HG02840 (cell line): ENCODE data around the gene NDUFA11.

Experiments
- ATAC-seq: cut with Tn5 transposase; IDR thresholded peaks from one replicate; pipeline ENCODE4 v1.9.1; 2021; ENCODE audit warnings: mild to moderate bottlenecking, moderate library complexity, moderate number of reproducible peaks; ENCODE audit not compliant: unreplicated experiment, low FRiP score

The NDUFA11 gene

DNA sequence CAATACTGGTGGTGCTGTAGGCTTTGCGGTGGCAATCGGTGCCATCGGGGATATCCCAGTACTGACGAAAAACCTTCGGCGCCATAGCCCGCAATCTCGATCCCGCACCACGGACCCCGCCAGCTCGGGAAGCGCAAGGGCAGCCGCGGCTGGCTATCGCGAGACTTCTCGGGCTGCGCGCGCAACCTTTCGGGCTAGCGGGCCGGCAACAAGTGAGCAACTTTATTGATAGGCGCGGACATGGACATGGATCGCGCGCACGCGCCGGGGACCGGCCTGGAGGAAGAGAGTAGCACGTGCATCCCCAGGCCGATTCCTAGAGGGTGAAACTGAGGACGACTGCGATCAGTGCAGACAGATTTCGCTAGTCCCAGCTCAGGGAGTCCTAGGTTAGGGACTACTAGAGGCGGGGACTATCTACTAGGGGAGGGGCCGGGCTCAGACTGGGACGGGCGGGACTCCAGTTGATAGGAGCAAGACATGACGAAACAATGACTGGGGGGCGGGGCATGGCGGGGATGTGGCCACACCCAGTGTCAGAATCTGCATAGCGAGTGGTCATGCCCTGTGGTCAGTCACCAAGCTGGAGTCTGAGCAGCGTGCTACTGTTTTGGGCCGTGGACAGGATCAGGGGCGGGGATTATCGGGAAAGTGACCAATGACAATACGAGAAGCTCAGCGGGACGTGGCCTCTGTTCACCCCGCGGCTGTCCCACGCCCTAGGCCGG lies at the start of gene NDUFA11:
Gene NDUFA11, minus strand, starts transcription at position 167 of the 728 bp plus-strand sequence. Its CDS starts 82 bp downstream, at position 85.
- peak; percentile 34 for ATAC-seq

GRCh38 chr19:5953030-5953589 lies 49.5 kb upstream of the NDUFA11 start:
- no peak for ATAC-seq

- no peak for ATAC-seq
These were observed 48.8 kb upstream of the NDUFA11 start for GRCh38 chr19:5952193-5953029.

DNA sequence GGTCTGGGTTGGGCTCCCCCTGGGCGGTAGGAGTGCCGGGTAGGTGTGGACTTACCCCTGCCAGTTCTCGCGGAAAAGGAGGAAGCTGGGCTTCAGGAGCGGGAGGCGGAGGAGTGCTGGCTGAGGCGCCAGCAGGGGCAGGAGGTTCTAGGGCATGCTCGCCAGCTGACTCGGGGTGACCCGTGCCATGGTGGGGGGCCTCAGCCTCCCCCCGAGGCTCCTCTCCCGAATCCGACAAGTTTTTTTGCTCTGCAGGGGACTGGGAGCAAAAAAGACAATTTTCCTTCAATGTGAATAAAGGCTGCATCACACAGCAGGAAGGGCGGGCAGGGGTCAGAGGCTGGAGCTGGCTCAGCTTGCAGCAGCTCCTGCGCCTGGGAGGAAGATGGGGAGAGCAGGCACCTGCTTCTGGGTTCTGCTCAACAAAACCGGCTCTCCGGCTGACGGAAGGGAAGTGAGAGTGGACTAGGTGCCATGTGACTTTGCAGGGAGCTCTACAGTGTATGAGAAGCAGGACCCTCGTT lies 47.8 kb upstream of the NDUFA11 start:
- ATAC-seq, result no peak

- no peak for ATAC-seq
These were observed 47.2 kb upstream of the NDUFA11 start for GRCh38 chr19:5950741-5951140.

DNA sequence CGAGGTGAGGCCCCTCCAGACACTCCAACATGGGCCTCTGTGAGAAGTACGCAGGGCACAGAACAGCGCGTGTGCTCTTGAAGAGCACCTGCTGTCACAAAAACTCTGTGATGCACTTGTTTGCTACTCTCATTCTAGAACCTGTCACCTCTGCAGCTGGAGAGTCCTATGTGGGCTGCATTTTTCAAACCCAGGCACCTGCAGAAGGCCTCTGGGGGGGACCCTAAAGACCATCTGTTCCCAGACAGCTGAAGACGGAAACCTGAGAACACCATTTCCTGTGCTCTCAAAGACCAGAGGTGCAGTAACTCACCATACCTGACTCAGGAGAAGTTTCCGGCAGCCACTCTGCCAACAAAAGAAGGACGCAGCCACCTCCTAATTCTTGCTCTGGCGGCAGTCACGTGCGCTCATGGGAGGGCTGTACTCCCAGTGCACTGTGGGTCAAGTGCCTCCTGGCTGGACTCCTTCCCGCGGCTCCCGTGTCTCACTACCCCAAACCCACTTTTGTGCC lies 46.3 kb upstream of the NDUFA11 start:
- ATAC-seq, result no peak

- ATAC-seq, result no peak
These were observed 45.4 kb upstream of the NDUFA11 start for GRCh38 chr19:5948752-5949564.

DNA sequence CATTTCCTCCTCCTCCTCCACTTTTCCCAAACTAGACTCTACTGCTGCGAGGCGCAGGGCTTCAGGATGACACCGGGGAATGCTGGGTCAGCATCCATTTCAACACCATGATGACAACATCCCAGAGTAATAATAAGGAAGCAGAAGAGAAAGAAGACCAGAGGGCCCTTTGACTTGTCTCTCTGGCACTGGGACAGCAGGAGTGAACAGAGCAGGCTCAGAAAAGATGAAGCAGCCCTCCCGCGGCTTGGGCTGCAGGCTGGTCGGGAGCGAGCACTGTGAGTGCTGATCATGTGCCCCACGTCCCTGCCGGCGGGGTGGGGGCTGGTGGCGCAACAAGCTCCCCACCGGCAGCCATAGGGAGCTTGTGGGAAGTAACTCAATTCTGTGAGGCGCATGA lies 43.8 kb upstream of the NDUFA11 start:
- ATAC-seq, result no peak

DNA sequence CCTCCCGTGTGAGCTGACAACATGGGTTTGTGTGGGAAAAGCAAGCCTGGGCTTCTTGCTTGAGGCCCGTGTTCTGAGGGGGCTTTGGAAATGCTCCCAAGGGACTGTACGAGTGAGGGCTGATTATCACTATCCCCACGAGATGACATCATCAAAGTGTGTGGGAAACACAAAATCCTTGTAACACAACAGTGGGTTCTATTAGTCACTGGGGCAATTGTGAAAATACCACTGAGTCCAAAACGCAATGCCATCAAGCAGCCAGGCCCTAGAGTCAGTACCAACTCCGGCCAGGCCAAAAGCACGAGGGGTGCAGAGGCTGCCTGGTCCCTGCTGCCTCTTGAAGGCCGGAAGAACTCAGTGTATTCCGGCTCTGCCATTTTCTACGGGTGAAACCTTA lies 40.0 kb upstream of the NDUFA11 start:
- ATAC-seq, result no peak

GRCh38 chr19:5943045-5943444 lies 39.5 kb upstream of the NDUFA11 start:
- ATAC-seq, result no peak

DNA sequence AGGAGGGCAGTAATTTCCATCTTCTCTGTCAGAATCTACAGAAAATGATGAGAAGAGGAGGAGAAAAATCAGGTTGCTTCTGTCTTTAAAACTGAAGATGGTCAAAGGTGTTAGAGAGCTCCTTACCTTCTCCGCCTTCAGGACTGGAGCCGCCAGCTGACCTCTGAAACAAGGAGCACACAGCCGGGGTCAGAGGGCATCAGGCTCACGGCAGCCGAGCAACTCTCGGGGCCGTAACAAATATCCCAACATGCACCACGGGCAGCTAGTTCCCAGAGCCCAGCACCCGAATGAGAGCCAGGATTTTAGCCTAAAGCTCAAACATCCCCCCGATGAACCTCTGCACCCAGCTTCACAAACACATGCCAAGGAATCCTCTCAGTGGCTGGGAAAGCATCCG lies 38.1 kb upstream of the NDUFA11 start:
- no peak for ATAC-seq

- no peak for ATAC-seq
These were observed 36.9 kb upstream of the NDUFA11 start for GRCh38 chr19:5940260-5941208.

DNA sequence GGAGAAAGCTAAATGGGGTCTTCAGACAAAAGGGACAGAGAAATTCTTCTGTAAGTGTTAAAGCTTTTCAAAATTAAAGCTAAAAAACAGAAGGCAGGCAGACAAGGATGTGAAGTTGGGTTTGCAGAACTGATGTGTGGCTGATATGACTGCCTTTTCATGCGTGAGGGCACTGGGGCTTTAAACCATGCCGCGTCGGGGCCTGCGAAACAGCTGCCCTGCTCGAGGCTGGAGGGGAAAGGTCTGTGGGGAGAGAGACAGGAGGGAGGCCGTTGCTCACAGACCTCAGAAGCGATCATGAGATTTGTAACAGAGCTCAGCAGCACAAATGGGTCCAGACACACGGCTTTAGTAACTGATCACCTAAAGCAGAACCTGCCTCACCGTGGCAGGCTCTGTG lies 34.0 kb upstream of the NDUFA11 start:
- no peak for ATAC-seq

- no peak for ATAC-seq
These were observed 32.7 kb upstream of the NDUFA11 start for GRCh38 chr19:5936292-5936592.

GRCh38 chr19:5935473-5936291 lies 32.1 kb upstream of the NDUFA11 start:
- ATAC-seq, result no peak

DNA sequence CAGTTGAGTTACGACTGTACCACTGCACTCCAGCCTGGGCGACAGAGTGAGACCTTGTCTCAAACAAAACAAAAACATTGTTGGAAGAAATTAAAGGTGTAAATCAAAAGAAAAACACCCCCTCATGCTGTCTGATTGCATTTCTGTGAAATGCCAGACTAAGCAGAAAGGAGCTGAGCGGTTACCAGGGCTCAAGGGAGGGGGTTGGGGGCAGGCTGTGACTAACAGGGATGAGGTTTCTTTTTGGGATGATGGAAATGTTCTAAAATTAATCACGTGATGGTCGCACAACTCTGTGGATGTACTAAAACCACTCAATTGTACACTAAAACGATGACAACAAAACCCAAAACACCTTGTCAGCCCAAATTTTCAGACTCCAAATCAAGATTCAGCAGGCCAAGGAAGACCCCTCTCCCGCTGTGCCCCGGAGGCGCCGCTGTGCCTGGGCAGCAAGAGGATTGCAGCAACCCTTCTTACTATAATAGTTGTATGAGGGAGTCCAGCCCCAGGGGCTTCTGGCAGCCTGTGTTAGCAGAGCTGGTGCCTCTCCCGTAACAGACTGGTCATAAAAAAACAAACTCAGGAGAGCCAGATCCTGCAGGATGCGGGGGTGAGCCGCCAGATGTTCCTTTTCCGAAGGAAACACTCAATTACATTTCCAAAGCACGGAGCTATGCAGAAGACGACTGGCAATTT lies 31.3 kb upstream of the NDUFA11 start:
- ATAC-seq, result no peak

- no peak for ATAC-seq
These were observed 30.4 kb upstream of the NDUFA11 start for GRCh38 chr19:5934069-5934401.
